Loucy (cell line): ENCODE results near the gene PLN.

Experiments
- CTCF ChIP-seq: fragments of 200-600 bp; sonication (generic); conservative IDR thresholded peaks from 2 replicates; pipeline ENCODE4 v1.5.1; 2014; ENCODE audit warnings: mild to moderate bottlenecking, antibody characterized with exemption, low read length
- EZH2phosphoT487 ChIP-seq: fragments of 200-600 bp; IDR thresholded peaks from 2 replicates; pipeline ENCODE4 v1.6.1; 2018; ENCODE audit warnings: antibody characterized with exemption, mild to moderate bottlenecking, moderate library complexity, borderline replicate concordance

GRCh38 chr6:118506071-118506638, 41.9 kb upstream of the PLN start:
- TF ChIP-seq CTCF: no peak
- TF ChIP-seq EZH2phosphoT487: no peak
